ENCODE results near the gene SLC25A46.

Gene SLC25A46

GRCh38 chr5:110736753-110737152 is 2.1 kb upstream of the SLC25A46 start:
- no peak for DNase-seq (ENCODE audit: low read depth)
- no peak overlapping the region for H3K4me3 ChIP-seq (ENCODE audit: low read length)
- TF ChIP-seq, protein P1, sequence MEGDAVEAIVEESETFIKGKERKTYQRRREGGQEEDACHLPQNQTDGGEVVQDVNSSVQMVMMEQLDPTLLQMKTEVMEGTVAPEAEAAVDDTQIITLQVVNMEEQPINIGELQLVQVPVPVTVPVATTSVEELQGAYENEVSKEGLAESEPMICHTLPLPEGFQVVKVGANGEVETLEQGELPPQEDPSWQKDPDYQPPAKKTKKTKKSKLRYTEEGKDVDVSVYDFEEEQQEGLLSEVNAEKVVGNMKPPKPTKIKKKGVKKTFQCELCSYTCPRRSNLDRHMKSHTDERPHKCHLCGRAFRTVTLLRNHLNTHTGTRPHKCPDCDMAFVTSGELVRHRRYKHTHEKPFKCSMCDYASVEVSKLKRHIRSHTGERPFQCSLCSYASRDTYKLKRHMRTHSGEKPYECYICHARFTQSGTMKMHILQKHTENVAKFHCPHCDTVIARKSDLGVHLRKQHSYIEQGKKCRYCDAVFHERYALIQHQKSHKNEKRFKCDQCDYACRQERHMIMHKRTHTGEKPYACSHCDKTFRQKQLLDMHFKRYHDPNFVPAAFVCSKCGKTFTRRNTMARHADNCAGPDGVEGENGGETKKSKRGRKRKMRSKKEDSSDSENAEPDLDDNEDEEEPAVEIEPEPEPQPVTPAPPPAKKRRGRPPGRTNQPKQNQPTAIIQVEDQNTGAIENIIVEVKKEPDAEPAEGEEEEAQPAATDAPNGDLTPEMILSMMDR (IDR thresholded peaks at IDR 0.05; ENCODE audit: insufficient read depth, low read depth, low read length, missing control alignments), result no peak

GRCh38 chr5:110738503-110738811 is 350 bp upstream of the SLC25A46 start:
- no peak for DNase-seq (ENCODE audit: low read depth)
- TF ChIP-seq, protein P1 (IDR thresholded peaks at IDR 0.05; ENCODE audit: insufficient read depth, low read depth, low read length, missing control alignments), result no peak
- peak overlapping the region; percentile 68 for H3K4me3 ChIP-seq (ENCODE audit: low read length)

- TF ChIP-seq, protein P1 (IDR thresholded peaks at IDR 0.05; ENCODE audit: insufficient read depth, low read depth, low read length, missing control alignments), result no peak
- no peak for DNase-seq (ENCODE audit: low read depth)
- H3K4me3 ChIP-seq (ENCODE audit: low read length), result no peak overlapping the region
Observed at GRCh38 chr5:110751902-110752762, 13.3 kb downstream of the SLC25A46 start.

DNA sequence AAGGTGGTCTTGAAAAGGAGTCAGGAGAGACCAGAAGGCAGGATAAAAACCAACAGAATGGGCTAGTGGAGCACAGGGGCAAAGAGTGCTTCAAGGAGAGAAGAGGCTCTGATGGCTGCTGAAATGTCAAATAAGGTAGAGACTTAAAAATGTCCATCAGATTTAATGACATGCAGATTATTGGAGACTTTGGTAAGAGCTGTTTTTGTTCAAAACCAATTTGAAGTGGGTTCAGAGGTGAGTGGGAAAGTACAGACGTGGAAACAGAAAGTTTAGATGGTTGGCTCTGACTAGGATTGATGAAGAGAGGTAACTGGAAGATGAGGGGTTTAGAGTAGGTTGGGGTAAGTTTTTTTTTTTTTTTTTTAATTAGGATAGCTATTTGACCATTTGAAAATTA is 14.1 kb downstream of the SLC25A46 start:
- TF ChIP-seq, protein P1 (IDR thresholded peaks at IDR 0.05; ENCODE audit: insufficient read depth, low read depth, low read length, missing control alignments), result no peak
- no peak for DNase-seq (ENCODE audit: low read depth)
- no peak overlapping the region for H3K4me3 ChIP-seq (ENCODE audit: low read length)

GRCh38 chr5:110753600-110753999 is 14.8 kb downstream of the SLC25A46 start:
- no peak for DNase-seq (ENCODE audit: low read depth)
- H3K4me3 ChIP-seq (ENCODE audit: low read length), result no peak overlapping the region
- TF ChIP-seq, protein P1 (IDR thresholded peaks at IDR 0.05; ENCODE audit: insufficient read depth, low read depth, low read length, missing control alignments), result no peak

GRCh38 chr5:110754181-110754580 is 15.4 kb downstream of the SLC25A46 start:
- no peak overlapping the region for H3K4me3 ChIP-seq (ENCODE audit: low read length)
- TF ChIP-seq, protein P1 (IDR thresholded peaks at IDR 0.05; ENCODE audit: insufficient read depth, low read depth, low read length, missing control alignments), result no peak
- no peak for DNase-seq (ENCODE audit: low read depth)

All from epithelial cell of esophagus (primary cell).